ENCODE data around the gene CFAP68. TPM values are rescaled to one million over a fixed set of nuclear protein-coding genes. Genes with fewer than 3 reads are reported as not detected.
A peak's percentile ranks its signal among the peaks of the same experiment; 100 is the strongest.

CFAP68 gene
- total and polyA plus RNA-seq, 2 of the 4 experiments (the other 2 are of a cell fraction) = 10.2 to 17.0 TPM

- Histone ChIP-seq H3K18ac (ENCODE audit: low read depth, low read length) (no peak overlapping the region), H4K8ac (ENCODE audit: low read depth in 2 of 2, low read length in 2 of 2) (no peak overlapping the region), H4K20me1 (ENCODE audit: insufficient read depth, low read length) (no peaks in the 10 kb centered on the region), H2AK9ac (replicated peaks; ENCODE audit: low read depth, low read length, poor library complexity) (no peak overlapping the region), H2BK20ac (ENCODE audit: low read depth, low read length) (no peak overlapping the region), H4K5ac (ENCODE audit: low read depth, low read length) (no peak overlapping the region), H3K23ac (ENCODE audit: low read depth, low read length) (no peak overlapping the region), H2AFZ (replicated peaks; ENCODE audit: low read length, poor library complexity) (no peak overlapping the region), H3K27ac (ENCODE audit: insufficient read depth, low read length) (no peak overlapping the region), H3K4me1 (ENCODE audit: control insufficient read depth, insufficient read depth, low read length) (peaks cover 7% of the 10 kb centered on the region), H3K14ac (replicated peaks; ENCODE audit: low read depth, low read length) (no peak overlapping the region), H3K9ac (ENCODE audit: low read depth, low read length) (no peak overlapping the region), H3K36me3 (ENCODE audit: control insufficient read depth, insufficient read depth, low read length) (peaks cover 4% of the 10 kb centered on the region), H2BK15ac (ENCODE audit: low read depth, low read length) (no peak overlapping the region), H3K4ac (ENCODE audit: low read depth, low read length) (no peak overlapping the region), H3K4me3 (ENCODE audit: insufficient read depth, low read depth, low read length) (no peak overlapping the region), H2BK120ac (ENCODE audit: low read depth, low read length) (no peak overlapping the region), H3K79me1 (ENCODE audit: low read depth in 1 of 2, low read length in 2 of 2) (no peaks in the 10 kb centered on the region; a peak in 1 of 4 replicates), H3K9me3 (ENCODE audit: control insufficient read depth, insufficient read depth, low read length) (no peaks in the 10 kb centered on the region), H2AK5ac (ENCODE audit: low read depth, low read length) (no peak overlapping the region), H3K9me1 (ENCODE audit: insufficient read depth, low read length) (peaks cover 3% of the 10 kb centered on the region; the same call in 1 of the 2 replicates), H3K56ac (ENCODE audit: extremely low read depth, insufficient read depth, low read length) (no peak overlapping the region), H3K27me3 (ENCODE audit: control insufficient read depth, insufficient read depth, low read length) (no peaks in the 10 kb centered on the region), H2BK5ac (ENCODE audit: low read depth, low read length, poor library complexity, severe bottlenecking) (peak overlapping the region; percentile 85), H3K4me2 (ENCODE audit: low read depth, low read length) (no peak overlapping the region), H4K91ac (ENCODE audit: insufficient read depth, low read depth, low read length) (no peak overlapping the region)
- in situ Hi-C loops (cut with MboI; ENCODE audit: low sequenced_read_pairs) (no loop called here), intact Hi-C loops (cut with micrococcal nuclease) (no loop called here), dilution Hi-C loops (cut with HindIII; ENCODE audit: low sequenced_read_pairs, unreplicated experiment) (no loop called here)
- ATAC-seq (ENCODE audit: low read depth) (peak; percentile 38; the same call in 1 of the 2 replicates), DNase-seq (peak; percentile 87)
- no peak for TF ChIP-seq BHLHE40 (IDR thresholded peaks at IDR 0.05; ENCODE audit: low read depth, low read length)
- no peak for TF ChIP-seq RFX5 (IDR thresholded peaks at IDR 0.05; ENCODE audit: low read depth, low read length)
- TF ChIP-seq POLR2A (IDR thresholded peaks at IDR 0.05; ENCODE audit: low read depth, low read length) = no peak
- no peak for TF ChIP-seq CHD1 (IDR thresholded peaks at IDR 0.05; ENCODE audit: low read depth, low read length)
- TF ChIP-seq USF2 (IDR thresholded peaks at IDR 0.05; ENCODE audit: low read depth, low read length) = no peak
- no peak for TF ChIP-seq ELK1 (IDR thresholded peaks at IDR 0.05; ENCODE audit: borderline replicate concordance, low read depth, low read length)
- 0 out of 2 replicates have a peak, but pooled peaks have one; percentile 28 for TF ChIP-seq NFE2L2 (IDR thresholded peaks at IDR 0.05; ENCODE audit: low read depth, low read length)
- TF ChIP-seq SMC3 (IDR thresholded peaks at IDR 0.05; ENCODE audit: low read depth, low read length) = no peak
- TF ChIP-seq MXI1 (IDR thresholded peaks at IDR 0.05; ENCODE audit: borderline replicate concordance, low read depth, low read length) = no peak
- TF ChIP-seq MAZ (IDR thresholded peaks at IDR 0.05; ENCODE audit: borderline replicate concordance, low read depth, low read length) = no peak
- TF ChIP-seq RAD21 (IDR thresholded peaks at IDR 0.05; ENCODE audit: low read length) = no peak
- no peak for TF ChIP-seq MAFK (IDR thresholded peaks at IDR 0.05; ENCODE audit: low read depth, low read length)
- peak; percentile 90 for TF ChIP-seq CEBPB (IDR thresholded peaks at IDR 0.05; ENCODE audit: low read depth, low read length)
- no peak for TF ChIP-seq CTCF (conservative IDR thresholded peaks at IDR 0.05; ENCODE audit: low read depth, low read length)
- TF ChIP-seq FOS (IDR thresholded peaks at IDR 0.05; ENCODE audit: low read depth, low read length) = peak; percentile 32; the same call in 1 of the 2 replicates
- TF ChIP-seq RCOR1 (IDR thresholded peaks at IDR 0.05; ENCODE audit: insufficient replicate concordance, low read length) = no peak
- CTCF ChIA-PET = interaction anchor here (0.7 to 1.1 kb wide), 3 partner anchors 25 to 70 kb away, joined by 3 to 4 read pairs (median 4); partner anchors contain the start of gene ALG9
- BruUV-seq (replicated peaks) = no TSS peak
- no CpG with 5 or more reads among the region's 2 CpGs for WGBS, 2 experiments (ENCODE audit: extremely low coverage in 2 of 2, insufficient read length in 1 of 2)
- POLR2A ChIA-PET (ENCODE audit: unreplicated experiment) = interaction anchor here (0.7 kb wide), 1 partner anchor 274 kb away, joined by 3 read pairs; no protein-coding TSS in a partner anchor
Measured at GRCh38 chr11:111846063-111846462, 33.3 kb upstream of the CFAP68 start.

Measured in IMR-90 (cell line).